AG20443 (cell line): ENCODE data around the gene NFX1.
"Not testable (repeated sequence)": the region's sequence is repeated elsewhere in the genome, so short reads cannot be mapped to it uniquely, and the experiment has no call there.

Experiments
- DNase-seq: peaks from one replicate; pipeline ENCODE4 v3.0.0; 2012; ENCODE audit warnings: low spot score, mixed read lengths

NFX1 gene

DNA sequence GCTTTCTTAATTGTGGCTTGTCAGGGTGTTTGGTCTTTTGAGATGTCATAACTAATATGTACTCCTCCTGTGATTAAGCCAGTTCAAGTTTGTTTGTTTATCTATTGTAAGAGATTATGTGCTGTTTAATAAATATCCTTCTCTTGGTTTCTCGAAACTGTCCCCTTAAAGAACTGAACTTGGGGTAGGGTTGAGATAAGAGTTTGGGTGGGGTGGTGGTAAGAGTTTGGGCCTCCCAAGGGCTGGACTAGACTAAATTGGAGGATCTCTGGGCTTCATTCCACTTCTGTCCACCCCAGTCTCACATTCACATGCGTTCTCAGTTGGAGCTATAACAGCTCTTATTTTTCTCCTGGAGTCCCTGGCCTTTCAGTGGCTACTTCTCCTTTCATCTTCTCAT, 73.8 kb downstream of the NFX1 start:
- no peak for DNase-seq

- not testable (repeated sequence) for DNase-seq
Observed at GRCh38 chr9:33364814-33365213, 74.5 kb downstream of the NFX1 start.

DNA sequence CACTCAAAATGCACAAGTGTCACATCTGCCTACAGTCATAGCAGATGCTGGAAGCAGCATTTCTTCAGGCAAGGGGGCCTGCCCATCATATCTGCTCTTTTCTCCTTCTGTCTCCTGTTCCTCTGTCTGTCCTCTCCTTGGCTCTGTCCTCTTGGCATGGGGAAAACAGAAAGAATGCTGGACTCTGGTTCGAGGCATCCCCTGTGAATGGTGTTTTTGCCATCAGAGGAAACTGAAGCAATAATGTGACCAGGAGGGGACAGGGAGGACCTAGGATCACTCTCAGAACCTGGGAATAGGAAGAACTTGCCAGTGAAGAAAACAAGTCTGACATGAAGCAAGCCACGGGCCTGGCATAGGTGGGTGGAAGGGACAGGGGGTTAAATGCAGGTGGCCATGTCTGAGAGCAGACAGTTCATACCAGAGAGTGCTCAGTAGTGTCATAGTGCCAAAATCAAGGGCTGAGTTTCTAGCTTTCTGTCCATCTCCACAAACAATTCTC, 76.7 kb downstream of the NFX1 start:
- DNase-seq, result no peak

DNA sequence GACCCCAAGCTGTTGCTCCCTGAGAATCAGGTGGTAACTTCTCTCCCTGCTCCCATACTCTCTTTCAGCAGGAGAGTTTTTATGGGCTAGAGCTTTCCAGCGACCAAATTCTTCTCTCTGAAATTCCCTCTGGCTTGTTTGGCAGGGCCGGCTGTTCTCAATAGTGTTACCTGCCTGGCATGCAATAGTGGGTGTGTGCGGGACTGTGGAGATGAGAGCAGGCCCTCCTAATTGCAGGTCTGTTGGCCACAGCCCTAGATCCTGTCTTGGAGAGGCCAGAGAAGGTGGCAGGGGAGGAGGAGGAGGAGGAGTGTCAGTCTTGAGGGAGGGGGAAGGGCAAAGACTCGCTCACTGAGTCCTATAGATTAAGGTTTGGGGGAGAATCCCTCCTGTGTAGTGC, 82.6 kb downstream of the NFX1 start:
- DNase-seq, result no peak

- DNase-seq, result no peak
Observed at GRCh38 chr9:33374190-33374589, 83.9 kb downstream of the NFX1 start.

- DNase-seq, result peak; percentile 89
Observed at GRCh38 chr9:33374634-33375237, 84.4 kb downstream of the NFX1 start.

DNA sequence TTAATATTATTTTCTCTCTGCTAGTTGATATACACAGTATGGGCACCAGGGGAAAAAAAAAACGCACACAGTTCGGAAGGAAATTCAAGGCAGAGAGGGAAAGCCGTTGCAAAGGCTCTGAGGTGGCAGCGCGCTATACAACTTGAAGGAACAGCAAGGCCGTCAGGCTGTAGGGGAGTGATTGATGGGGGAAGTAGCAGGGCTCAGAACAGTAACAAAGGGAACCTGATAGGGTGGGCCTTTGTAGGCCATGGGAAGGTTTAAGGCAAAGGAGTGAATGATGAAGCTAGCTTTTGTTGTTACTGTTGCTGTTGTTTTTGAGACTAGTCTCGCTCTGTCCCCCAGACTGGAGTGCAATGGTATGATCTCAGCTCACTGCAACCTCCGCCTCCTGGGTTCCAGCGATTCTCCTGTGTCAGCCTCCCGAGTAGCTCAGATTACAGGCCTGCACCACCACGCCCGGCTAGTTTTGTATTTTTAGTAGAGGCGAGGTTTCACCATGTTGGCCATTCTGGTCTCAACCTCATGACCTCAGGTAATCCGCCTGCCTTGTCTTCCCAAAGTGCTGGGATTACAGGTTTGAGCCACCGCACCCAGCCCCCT, 85.0 kb downstream of the NFX1 start:
- DNase-seq, result no peak

- DNase-seq, result no peak
Observed at GRCh38 chr9:33375841-33376321, 85.6 kb downstream of the NFX1 start.

- DNase-seq, result no peak
Observed at GRCh38 chr9:33377089-33377715, 86.9 kb downstream of the NFX1 start.

DNA sequence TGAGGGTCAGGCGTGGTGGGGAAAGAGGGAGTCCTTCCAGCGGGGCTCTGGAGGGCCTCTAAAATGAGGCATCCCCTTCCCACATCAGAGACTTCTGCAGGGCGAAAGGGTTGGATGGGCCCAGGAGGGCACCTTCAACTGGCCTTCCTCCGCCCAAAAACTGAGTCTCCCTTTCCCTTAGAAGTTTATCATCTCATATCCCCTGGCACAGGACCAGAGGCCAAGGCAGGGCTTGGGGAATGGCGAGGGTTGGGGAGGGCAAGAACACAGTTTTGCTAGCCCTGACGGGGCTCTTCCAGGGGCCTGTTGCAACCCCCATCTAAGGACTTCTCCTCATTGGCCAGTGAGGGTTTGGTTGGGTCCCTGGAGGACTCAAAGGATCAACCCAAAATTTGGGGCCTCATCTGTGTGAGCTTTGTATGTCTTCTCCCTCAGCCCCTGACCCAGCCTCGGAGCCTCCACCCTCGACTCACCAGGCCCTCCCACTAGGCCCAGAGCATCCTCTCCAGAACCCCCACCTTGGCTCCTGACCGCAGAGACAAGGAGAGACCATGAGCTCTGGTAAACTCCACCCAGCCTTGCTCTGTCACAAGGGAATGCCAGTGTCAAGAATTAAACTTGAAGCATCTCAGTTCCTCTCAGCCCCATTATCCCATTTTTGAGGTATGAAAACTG, 87.9 kb downstream of the NFX1 start:
- no peak for DNase-seq

DNA sequence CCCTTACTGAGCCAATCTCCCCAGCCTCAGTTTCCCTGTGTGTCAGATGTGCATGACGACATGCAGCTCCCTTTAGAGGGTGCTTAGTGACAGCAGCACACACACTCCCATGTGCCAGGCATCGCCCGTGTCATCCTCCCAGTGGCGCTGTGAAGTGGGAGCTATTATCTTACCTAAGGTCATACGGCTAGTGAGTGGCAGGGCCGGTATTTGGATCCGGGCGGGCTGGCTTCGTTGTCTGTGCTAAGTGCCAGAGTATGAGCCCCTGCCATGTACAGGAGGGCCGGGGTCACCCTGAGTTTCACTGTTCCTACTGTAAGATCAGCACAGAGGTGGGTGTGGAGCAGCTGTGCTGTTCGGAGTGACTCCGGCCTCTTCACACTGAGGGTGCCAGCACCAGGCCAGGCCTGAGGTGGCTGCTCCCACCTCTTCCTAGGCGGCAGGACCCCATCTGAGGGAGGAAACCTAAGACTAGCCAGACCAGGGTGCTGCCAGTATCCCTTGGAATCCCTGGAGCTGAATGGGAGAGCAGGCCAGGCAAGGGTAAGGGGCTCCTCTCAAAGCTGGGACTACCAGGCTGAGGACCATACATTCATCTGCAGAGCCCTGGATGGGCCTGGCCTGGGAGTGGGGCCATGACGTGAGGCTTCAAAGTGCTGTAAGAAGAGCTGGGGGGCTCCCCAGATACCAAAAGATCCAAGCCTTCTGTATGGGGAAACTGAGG, 89.5 kb downstream of the NFX1 start:
- no peak for DNase-seq

- no peak for DNase-seq
Observed at GRCh38 chr9:33380390-33381094, 90.2 kb downstream of the NFX1 start.

DNA sequence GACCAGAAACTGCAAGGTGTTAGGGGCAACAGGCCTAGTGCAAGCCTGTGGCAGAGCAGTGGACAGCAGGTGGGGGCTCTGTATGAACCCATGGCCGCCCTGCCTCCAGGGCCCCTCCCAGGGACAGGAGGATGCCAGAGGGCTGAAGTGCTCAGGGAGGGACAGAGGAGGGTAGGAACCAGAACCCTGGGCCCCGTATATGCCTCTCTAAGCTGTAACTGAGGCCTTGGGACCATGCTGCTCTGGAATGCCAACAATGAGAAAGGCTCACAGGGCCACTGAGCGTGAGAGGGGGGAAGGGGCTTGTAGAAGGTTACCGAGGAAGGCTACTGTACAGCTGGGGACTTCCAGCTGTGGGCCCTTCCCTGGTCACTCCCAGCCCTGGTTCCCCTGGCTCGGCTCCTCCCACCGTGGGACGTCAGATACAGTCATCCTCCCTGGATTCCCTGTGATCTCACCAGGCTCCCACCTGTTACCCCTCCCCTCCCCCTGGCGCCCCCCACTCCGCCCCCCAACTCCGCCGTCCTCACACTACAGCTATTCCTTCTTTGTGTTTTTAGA, 91.0 kb downstream of the NFX1 start:
- DNase-seq, result peak; percentile 30

- DNase-seq, result not testable (repeated sequence)
Observed at GRCh38 chr9:33382397-33382796, 92.1 kb downstream of the NFX1 start.

- not testable (repeated sequence) for DNase-seq
Observed at GRCh38 chr9:33383396-33383795, 93.1 kb downstream of the NFX1 start.

DNA sequence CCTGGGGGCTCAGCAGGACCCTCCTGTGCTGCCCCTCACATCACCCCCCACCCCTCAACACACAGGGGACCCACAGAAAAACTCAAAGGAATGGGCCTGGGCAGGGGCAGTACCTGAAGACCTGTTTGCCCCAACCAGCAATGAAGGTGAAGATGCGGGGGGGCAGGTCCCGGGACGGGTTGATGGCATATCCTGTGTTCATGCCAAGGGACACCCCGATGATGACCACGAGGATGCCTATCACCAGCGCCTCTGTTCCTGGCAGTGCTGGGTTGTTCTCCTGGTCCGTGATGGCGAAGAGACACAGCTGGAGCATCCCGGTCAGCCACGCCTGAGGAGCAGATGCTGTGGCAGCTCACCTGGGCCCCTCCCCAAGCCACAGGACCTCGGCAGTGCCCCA, 95.2 kb downstream of the NFX1 start:
- DNase-seq, result not testable (repeated sequence)

- not testable (repeated sequence) for DNase-seq
Observed at GRCh38 chr9:33385979-33386640, 95.8 kb downstream of the NFX1 start.

DNA sequence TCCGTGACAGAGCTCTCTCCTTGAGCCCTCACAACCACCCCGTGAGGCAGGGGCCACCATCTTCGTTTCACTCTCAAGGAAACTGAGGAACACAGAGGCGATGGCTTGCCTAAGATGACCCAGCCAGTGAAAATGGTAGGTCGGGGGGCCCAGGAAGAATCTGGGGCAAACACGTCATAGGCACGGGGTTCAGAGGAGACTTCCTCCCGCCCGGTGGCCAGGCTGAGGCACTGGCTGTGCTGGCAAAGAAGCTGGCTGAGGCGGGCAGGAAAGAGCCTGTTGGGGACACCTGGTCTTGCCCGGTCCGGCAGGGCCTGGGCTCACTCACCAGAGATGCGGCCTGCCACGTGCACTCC, 96.3 kb downstream of the NFX1 start:
- not testable (repeated sequence) for DNase-seq

DNA sequence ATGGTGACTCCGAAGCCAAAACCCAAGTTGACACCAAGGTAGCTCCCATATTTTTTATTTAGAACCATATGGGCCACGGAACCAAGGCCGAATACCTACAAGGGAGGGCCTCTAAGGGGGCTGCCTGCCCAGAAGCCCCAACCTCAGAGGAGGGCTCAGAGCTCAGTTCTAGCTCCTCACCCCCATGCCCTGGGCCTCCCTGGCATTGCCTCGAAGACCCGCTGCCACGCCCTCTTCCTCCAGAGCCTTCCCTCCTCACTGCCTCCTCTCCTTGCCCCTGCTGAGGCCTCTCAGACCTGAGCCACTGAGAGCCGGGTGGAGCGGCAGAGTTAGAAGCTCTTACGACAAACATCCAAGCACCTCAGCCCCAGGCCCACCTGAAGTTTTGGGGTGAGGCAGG, 96.7 kb downstream of the NFX1 start:
- not testable (repeated sequence) for DNase-seq
